Activated naive CD4-positive, alpha-beta T cell treated with anti-CD3 and anti-CD28 coated beads, Interleukin-2, amount 10 ng/mL, durations not matched to agents 7 days and 5 days (primary cell): ENCODE results near the gene GLRX.
A peak's percentile ranks its signal among the peaks of the same experiment; 100 is the strongest.
"Not testable (repeated sequence)": the region's sequence is repeated elsewhere in the genome, so short reads cannot be mapped to it uniquely, and the experiment has no call there.

Experiments
- CTCF ChIA-PET: fragments of 350-600 bp; sonication (Branson Sonifier 250); formaldehyde crosslinking; loops from one replicate; lab custom pipeline; 2021; ENCODE audit warnings: antibody characterized with exemption; lab: Charles Lee
- DNase-seq: peaks from one replicate; pipeline ENCODE4 v3.0.0-alpha.2; 2020
- H3K27ac Mint-ChIP-seq: one replicate; pipeline ENCODE4 v1.8.0; 2021; ENCODE audit warnings: mild to moderate bottlenecking, moderate library complexity, mixed read lengths
- H3K27me3 Mint-ChIP-seq: one replicate; pipeline ENCODE4 v1.8.0; 2021; ENCODE audit warnings: mild to moderate bottlenecking, mixed read lengths
- H3K36me3 Mint-ChIP-seq: one replicate; pipeline ENCODE4 v1.8.0; 2021; ENCODE audit warnings: mixed read lengths
- H3K4me1 Mint-ChIP-seq: one replicate; pipeline ENCODE4 v1.8.0; 2021; ENCODE audit warnings: mixed read lengths
- H3K4me3 Mint-ChIP-seq: one replicate; pipeline ENCODE4 v1.8.0; 2021; ENCODE audit warnings: mild to moderate bottlenecking, moderate library complexity, mixed read lengths
- H3K9me3 Mint-ChIP-seq: one replicate; pipeline ENCODE4 v1.8.0; 2021; ENCODE audit warnings: mixed read lengths

The GLRX gene, protein sequence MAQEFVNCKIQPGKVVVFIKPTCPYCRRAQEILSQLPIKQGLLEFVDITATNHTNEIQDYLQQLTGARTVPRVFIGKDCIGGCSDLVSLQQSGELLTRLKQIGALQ

DNA sequence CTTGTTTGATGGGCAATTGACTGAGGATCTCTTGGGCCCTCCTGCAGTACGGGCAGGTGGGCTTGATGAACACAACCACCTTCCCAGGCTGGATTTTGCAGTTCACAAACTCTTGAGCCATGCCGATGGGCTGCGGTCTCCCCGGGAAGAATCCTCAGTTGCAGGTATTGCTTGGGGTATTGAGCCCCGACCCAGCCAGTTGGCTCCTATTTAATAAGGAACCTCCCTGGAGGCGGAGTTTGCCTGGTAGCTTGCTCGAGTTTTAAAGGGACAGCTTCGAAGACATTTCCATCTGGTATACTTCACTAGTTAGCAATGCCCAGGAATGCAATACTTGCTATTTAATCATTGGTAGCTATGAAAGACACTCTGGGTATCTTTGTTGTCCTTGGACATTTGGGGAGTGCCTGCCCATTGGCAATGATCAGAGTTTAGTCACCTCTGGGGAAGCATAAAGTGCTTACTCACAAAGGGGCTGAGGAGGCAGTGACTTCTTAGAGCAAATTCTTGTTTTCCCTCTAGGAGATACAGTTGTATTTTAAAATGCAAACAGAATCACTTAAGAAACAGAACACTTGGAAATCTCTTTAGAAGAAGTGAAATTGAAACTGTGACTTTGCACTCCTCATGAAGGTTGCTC is at the start of gene GLRX:
GLRX (minus strand) TSS at position 185 of the 640 bp plus-strand sequence; CDS start at position 121, 64 bp downstream.
- Mint-ChIP-seq H3K36me3 (peaks cover 33% of the 10 kb centered on the region), H3K27me3 (no peaks in the 10 kb centered on the region), H3K9me3 (no peaks in the 10 kb centered on the region), H3K4me1 (peaks cover 72% of the 10 kb centered on the region), H3K4me3 (peak within 1 kb of the TSS; percentile 96), H3K27ac (peak within 1 kb of the TSS; percentile 97)
- DNase-seq: peak; percentile 79
- CTCF ChIA-PET: interaction anchor here (0.7 to 6.0 kb wide), 13 partner anchors 9 to 513 kb away, joined by 3 to 18 read pairs (median 4); no protein-coding TSS in a partner anchor

DNA sequence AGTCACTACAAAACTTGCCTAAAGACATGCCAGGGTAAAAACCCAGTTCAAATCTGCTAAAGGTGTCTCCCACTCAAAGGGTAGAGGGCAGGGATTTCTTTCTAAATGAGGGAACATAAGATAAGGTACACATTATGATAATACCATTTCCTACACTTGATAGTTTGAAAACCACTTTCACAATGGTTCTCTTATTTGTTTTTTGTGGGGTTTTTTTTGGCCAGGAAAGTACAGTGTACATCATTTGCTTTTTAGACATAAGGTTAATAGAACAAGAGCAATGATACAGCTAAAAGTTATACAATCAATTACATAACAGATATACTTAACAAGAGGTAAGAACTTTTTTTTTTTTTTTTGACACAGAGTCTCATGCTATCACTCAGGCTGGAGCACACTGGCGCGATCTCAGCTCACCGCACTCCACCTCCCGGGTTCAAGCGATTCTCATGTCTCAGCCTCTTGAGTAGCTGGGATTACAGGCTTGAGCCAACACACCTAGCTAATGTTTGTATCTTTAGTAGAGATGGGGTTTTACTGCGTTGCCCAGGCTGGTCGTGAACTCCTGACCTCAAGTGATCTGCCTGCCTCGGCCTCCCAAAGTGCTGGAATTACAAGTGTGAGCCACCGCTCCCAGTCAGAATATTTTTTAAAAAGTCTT is 48.8 kb upstream of the GLRX start:
- peaks cover 10% of the 10 kb centered on the region for H3K9me3 Mint-ChIP-seq

DNA sequence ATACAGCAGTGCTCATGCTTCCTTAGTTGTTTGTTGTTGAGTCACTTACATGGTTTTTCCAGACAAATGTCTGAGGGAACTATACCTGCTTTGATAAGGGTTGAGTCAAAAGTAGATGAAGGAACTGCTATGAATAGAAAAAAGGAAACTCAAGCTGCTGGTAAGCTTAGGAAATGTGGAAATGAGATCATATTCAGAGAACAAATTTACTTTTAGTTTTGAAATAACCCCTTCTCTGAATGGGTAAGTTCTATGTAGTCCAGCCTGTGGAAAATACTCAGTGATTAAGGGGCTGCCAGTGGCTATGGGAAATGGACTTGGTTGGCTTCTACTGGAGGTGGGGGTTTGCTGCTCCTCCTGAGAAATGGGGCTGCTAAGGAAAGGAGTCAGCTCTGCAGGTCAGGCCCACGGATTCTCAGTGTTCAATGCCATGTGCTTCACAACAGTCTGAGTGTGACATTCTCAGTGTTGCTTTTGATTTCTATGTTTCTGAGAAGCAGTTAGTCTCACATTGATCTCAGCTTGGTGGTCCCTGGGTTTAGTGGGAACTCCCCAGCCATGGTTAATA is 47.7 kb upstream of the GLRX start:
- Mint-ChIP-seq H3K27ac (peak overlapping the region; percentile 95), H3K27me3 (peaks cover 4% of the 10 kb centered on the region), H3K9me3 (peaks cover 10% of the 10 kb centered on the region), H3K4me1 (peaks cover 41% of the 10 kb centered on the region), H3K4me3 (peak overlapping the region; percentile 56), H3K36me3 (peaks cover 8% of the 10 kb centered on the region)
- CTCF ChIA-PET: interaction anchor here (1.0 to 4.0 kb wide), 4 partner anchors 9 to 466 kb away, joined by 3 to 21 read pairs (median 5); no protein-coding TSS in a partner anchor
- peak; percentile 39 for DNase-seq

More for the DNA sequence above, 48.8 kb upstream of the GLRX start:
- H3K27ac Mint-ChIP-seq: peak overlapping the region; percentile 95
- H3K4me3 Mint-ChIP-seq: no peak overlapping the region
- CTCF ChIA-PET: interaction anchor here (0.7 to 4.0 kb wide), 3 partner anchors 21 to 1307 kb away, joined by 3 to 21 read pairs (median 4); no protein-coding TSS in a partner anchor
- H3K27me3 Mint-ChIP-seq: peaks cover 4% of the 10 kb centered on the region
- H3K4me1 Mint-ChIP-seq: peaks cover 41% of the 10 kb centered on the region
- no peak for DNase-seq
- peaks cover 8% of the 10 kb centered on the region for H3K36me3 Mint-ChIP-seq

DNA sequence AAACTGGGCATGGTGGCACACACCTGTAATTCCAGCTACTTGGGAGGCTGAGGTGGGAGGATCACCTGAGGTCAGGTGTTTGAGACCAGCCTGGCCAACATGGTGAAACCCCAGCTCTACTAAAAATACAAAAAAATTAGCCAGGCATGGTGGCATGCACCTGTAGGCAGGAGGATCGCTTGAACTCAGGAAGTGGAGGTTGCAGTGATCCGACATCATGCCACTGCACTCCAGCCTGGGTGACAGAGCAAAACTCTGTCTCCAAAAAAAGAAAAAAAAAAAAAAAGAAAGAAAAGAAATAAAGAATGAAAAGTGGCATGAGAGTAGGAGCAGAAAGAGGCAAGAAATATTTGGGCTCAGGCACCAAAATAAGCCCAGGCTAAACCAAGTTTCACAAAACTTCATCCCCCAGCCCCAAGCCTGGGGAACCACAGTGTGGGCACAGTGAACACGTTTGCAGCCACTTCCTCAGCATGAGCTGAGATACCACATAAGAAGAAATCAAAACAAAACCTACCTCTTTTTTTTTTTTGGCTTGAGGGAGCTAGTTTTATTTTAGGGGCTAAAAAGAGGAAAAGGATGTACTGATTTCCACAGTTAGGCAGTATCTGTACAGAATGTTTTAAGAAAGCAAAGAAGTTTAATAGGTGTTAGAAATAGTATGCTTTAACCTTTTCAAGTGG is 46.8 kb upstream of the GLRX start:
- DNase-seq: peak; percentile 83
- Mint-ChIP-seq H3K4me3 (peak overlapping the region; percentile 52), H3K27ac (peak overlapping the region; percentile 91), H3K4me1 (peaks cover 41% of the 10 kb centered on the region)
- CTCF ChIA-PET: interaction anchor here (1.2 to 4.0 kb wide), 5 partner anchors 9 to 467 kb away, joined by 3 to 21 read pairs (median 5); no protein-coding TSS in a partner anchor
- not testable (repeated sequence) for H3K27me3 Mint-ChIP-seq, H3K9me3 Mint-ChIP-seq, H3K36me3 Mint-ChIP-seq

DNA sequence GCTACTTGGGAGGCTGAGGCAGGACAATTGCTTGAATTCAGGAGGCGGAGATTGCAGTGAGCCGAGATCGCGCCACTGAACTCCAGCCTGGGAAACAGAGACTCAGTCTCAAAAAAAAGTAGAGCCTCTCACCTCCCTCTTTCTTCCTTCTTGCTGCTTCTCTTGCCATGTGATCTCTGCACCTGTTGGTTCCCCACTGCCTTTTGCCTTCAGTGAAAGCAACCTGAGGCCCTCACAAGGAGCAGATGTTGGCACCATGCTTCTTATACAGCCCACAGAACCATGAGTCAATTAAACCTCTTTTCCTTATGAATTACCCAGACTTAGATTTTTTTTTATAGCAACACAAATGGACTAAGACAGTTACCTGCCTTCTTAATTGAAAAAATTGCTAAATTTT is 45.6 kb upstream of the GLRX start:
- peaks cover 10% of the 10 kb centered on the region for H3K9me3 Mint-ChIP-seq
- CTCF ChIA-PET: interaction anchor here (1.3 to 4.0 kb wide), 3 partner anchors 8 to 468 kb away, joined by 5 to 21 read pairs (median 6); no protein-coding TSS in a partner anchor
- no peak overlapping the region for H3K4me3 Mint-ChIP-seq
- peaks cover 8% of the 10 kb centered on the region for H3K36me3 Mint-ChIP-seq
- peaks cover 4% of the 10 kb centered on the region for H3K27me3 Mint-ChIP-seq
- H3K27ac Mint-ChIP-seq: peak overlapping the region; percentile 21
- DNase-seq: no peak
- peaks cover 45% of the 10 kb centered on the region for H3K4me1 Mint-ChIP-seq

DNA sequence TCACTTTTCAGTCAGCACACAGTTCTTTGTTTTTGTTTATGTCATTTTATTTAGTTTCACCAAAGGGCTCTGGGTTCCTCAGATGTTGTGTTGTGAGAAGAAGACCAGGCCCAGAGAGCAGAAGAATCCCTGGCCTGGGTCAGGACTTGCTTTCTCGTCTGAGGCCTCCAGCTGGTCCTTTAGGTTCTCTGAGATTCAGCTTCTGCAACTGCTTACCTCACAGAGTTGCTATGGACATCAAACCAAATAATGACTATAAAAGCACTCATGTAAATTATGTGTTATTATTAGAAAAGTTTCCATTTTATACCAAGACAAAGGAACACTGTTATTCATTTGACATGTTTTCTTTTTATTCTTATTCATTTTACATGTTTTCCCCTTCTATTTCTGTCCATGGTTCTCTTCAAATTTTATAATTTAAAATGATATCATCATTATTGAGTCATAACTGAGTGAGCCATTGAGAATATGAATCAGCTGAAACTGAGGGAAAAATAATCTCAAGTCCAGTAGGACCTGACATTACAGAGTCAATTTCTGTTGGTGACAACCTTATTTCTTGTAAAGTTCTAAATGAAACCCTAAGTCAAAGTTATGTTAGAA is 44.0 kb upstream of the GLRX start:
- H3K36me3 Mint-ChIP-seq: peaks cover 8% of the 10 kb centered on the region
- DNase-seq: no peak
- H3K27ac Mint-ChIP-seq: no peak overlapping the region
- peaks cover 10% of the 10 kb centered on the region for H3K9me3 Mint-ChIP-seq
- H3K4me1 Mint-ChIP-seq: peaks cover 58% of the 10 kb centered on the region
- H3K4me3 Mint-ChIP-seq: no peak overlapping the region
- no peaks in the 10 kb centered on the region for H3K27me3 Mint-ChIP-seq
- CTCF ChIA-PET: no interaction called here

DNA sequence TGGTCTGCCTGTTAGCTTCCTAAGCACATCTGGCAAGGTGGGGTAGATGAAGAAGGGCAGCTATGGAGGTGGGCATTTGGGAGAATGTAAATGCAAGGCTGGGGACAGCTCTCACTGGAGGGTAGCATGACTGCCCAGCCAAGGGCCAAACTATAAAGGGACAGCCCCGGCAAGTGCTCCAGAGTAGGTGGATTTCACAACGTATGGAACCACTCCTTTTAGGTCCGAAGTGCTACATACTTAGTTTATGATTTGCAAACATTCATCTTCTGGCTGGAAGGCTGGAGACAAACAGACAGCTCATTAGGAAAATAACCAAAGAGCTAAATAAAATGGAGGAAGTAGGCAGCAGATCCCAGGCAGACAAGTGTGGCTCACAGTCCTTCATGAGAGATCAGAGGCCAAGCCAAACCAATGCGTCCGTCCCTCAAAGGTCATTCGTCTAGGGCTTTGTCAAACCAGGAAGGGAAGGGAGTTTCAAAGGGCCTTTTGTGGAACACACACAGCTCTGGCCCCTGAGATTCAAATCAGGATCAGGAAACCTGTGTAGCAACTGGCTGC is 42.5 kb upstream of the GLRX start:
- peaks cover 55% of the 10 kb centered on the region for H3K4me1 Mint-ChIP-seq
- H3K9me3 Mint-ChIP-seq: peaks cover 10% of the 10 kb centered on the region
- H3K27ac Mint-ChIP-seq: no peak overlapping the region
- H3K27me3 Mint-ChIP-seq: no peaks in the 10 kb centered on the region
- no peak overlapping the region for H3K4me3 Mint-ChIP-seq
- DNase-seq: no peak
- H3K36me3 Mint-ChIP-seq: peaks cover 8% of the 10 kb centered on the region
- CTCF ChIA-PET: interaction anchor here (0.8 to 10.7 kb wide), 5 partner anchors 11 to 730 kb away, joined by 3 to 125 read pairs (median 3); no protein-coding TSS in a partner anchor

DNA sequence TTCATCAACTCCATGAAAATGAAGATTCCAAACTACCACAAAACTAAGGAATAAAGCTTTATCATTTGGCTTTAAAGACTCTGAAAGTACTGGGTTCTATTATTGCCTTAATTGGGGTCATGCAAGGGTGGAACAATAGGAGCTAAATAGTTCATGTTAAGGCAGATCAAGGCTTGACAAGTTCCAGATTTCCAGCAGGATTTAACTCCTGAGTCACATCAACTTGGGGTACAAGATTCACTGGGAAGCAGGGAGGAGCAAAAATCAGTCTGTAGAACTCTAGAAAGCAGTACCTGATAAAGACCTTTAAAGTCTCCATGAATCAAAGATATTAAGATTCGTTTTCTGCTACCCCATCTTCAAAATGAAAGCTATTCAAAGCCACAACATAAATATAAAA is 41.9 kb upstream of the GLRX start:
- no peak for DNase-seq
- CTCF ChIA-PET: interaction anchor here (0.9 to 10.7 kb wide), 4 partner anchors 10 to 731 kb away, joined by 3 to 125 read pairs (median 4); no protein-coding TSS in a partner anchor
- H3K27ac Mint-ChIP-seq: no peak overlapping the region
- H3K4me1 Mint-ChIP-seq: peaks cover 56% of the 10 kb centered on the region
- peaks cover 1% of the 10 kb centered on the region for H3K27me3 Mint-ChIP-seq
- H3K36me3 Mint-ChIP-seq: peaks cover 8% of the 10 kb centered on the region
- H3K9me3 Mint-ChIP-seq: peaks cover 10% of the 10 kb centered on the region
- H3K4me3 Mint-ChIP-seq: no peak overlapping the region

DNA sequence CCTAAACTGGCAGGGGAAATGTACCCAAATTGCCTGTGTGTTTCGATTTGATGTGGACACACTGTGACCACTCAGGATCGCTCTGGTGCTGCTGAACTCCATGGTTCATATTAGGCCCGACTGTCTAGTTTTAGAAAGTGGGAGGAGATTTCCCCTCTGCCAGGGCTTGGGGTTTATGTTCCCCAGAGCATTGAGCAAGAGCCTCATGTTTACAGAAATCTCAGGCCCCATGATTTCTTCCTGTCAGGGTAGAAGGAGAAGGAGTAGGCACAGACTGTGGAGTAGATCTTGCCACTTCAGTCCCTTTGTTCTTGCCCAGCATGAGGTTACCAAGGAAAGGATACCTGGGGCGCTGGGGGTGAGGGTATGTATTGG is 40.8 kb upstream of the GLRX start:
- no peak overlapping the region for H3K4me3 Mint-ChIP-seq
- peaks cover 8% of the 10 kb centered on the region for H3K27me3 Mint-ChIP-seq
- peaks cover 56% of the 10 kb centered on the region for H3K4me1 Mint-ChIP-seq
- CTCF ChIA-PET: interaction anchor here (0.6 to 10.7 kb wide), 2 partner anchors 474 to 737 kb away, joined by 3 to 125 read pairs; no protein-coding TSS in a partner anchor
- no peak for DNase-seq
- H3K27ac Mint-ChIP-seq: no peak overlapping the region
- H3K36me3 Mint-ChIP-seq: peaks cover 8% of the 10 kb centered on the region
- H3K9me3 Mint-ChIP-seq: peaks cover 4% of the 10 kb centered on the region

DNA sequence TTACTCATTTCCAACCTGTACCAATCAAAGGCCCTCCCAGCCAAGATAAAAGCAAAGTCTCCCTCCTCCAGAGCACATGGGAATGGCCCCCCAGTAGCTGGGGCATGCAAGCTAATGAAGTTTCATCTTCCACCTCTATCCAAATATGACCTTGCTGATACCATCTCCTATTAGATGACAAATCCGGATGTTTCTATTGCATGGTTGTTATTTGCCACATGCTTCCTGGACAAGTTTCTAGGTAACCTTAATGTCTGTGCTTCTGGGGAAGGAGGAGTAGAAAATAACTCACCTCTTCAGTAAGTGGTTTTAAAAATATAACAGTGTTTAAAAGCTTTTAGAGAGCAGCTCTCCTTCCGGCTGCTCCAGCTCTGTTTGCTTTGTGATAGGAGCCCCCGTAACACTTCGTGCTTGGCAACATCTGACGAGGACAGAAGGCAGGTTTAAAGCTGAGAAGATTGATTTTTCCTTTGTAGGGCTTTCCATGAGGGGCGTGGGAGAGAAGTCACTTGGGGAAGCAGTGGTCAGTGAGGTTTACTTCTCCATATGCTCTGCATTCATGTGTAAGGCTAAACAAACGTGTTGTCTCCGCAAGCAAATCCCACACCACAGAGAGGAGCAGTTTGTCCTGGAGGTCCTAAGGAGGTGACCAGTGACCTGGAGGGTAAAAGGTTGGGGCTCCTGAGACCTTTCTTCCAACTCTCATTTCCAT is 40.3 kb upstream of the GLRX start:
- DNase-seq: no peak
- Mint-ChIP-seq H3K4me3 (no peak overlapping the region), H3K4me1 (peaks cover 56% of the 10 kb centered on the region), H3K27ac (no peak overlapping the region), H3K9me3 (peaks cover 1% of the 10 kb centered on the region), H3K36me3 (peaks cover 5% of the 10 kb centered on the region), H3K27me3 (peaks cover 8% of the 10 kb centered on the region)
- CTCF ChIA-PET: interaction anchor here (0.6 to 10.7 kb wide), 5 partner anchors 15 to 737 kb away, joined by 3 to 125 read pairs (median 3); no protein-coding TSS in a partner anchor

DNA sequence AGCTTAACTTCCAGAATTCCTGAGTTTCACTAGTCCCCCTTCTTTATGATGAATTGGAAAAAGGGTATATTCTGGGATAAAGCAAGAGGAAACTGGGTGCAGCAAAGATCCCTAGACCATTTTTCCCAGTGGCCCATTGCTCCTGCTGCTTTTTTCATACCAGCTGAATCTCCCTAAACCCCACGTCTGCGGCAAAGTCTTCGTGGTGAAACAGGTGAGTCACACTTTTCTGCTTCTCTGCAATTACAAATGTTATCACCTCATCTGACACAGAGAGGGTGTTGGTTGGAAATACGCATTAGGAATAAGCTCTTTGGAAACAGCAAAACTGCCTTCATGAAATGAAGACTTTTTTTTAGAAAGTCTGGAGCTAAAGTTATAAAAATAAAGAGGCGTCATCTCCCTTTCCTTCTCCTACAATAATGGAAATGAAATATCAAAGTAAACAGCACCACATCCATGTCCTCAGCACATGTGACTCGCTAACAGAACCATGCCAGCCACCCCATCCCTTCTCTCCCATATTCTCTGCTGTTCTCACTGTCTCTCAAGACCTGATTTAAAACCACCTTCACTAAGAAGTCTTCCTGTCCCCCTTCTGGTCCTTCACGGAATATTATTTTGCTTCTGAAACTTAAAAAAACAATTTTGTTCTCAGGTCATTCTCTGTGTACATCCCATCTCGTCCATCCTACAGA is 39.5 kb upstream of the GLRX start:
- Mint-ChIP-seq H3K4me1 (peaks cover 53% of the 10 kb centered on the region), H3K4me3 (no peak overlapping the region), H3K36me3 (peaks cover 2% of the 10 kb centered on the region), H3K27me3 (peaks cover 8% of the 10 kb centered on the region), H3K9me3 (peaks cover 1% of the 10 kb centered on the region), H3K27ac (no peak overlapping the region)
- CTCF ChIA-PET: interaction anchor here (0.6 to 10.7 kb wide), 9 partner anchors 14 to 738 kb away, joined by 3 to 125 read pairs (median 3); no protein-coding TSS in a partner anchor
- peak; percentile 43 for DNase-seq
